CD4-positive, alpha-beta T cell treated with Interleukin-15 for 1 hour (primary cell): ENCODE measurements around the gene OR8D2.

Experiments used
- DNase-seq: peaks from one replicate; pipeline ENCODE4 v3.0.0-alpha.2; 2020

Gene OR8D2, protein sequence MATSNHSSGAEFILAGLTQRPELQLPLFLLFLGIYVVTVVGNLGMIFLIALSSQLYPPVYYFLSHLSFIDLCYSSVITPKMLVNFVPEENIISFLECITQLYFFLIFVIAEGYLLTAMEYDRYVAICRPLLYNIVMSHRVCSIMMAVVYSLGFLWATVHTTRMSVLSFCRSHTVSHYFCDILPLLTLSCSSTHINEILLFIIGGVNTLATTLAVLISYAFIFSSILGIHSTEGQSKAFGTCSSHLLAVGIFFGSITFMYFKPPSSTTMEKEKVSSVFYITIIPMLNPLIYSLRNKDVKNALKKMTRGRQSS

DNA sequence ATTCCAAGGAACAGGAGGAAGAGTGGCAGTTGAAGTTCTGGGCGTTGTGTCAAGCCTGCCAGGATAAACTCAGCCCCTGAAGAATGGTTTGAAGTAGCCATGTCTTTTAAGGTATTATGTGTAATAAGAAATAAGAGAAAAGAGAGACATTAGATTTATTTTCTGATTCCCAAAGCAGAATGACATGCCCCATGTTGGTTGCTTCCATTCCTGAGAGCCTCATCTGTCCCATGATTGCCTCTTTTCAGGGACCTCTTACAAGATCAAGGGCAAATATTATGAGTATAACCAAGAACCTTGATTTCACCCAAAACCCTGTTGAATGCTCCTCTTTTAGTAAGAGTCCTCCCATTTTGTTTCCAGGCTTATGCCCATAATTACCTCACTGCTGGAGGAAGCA, at the start of gene OR8D2:
TSS of gene OR8D2 (minus strand) at position 101 of the 400 bp plus-strand sequence. CDS start at position 101, 0 bp downstream.
- DNase-seq: no peak

DNA sequence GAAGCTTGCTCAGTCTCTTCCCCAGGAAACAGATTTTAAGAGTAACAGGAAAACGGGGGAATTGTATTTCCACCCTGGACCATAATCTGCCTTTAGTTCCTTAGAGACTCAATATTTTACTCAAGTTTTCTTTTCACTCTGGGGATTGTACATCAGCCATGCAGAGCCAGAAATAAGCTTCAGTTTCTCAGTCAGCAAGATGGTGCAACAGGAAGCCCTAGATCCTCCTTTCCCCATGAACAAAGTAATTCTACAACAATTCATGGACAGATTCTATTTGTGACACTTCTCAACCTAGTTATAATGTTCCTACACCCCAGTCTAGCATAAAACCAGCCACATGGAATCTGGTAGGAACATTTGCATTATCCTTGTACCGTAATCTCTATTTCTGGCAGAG, 39.6 kb upstream of the OR8D2 start:
- no peak for DNase-seq

DNA sequence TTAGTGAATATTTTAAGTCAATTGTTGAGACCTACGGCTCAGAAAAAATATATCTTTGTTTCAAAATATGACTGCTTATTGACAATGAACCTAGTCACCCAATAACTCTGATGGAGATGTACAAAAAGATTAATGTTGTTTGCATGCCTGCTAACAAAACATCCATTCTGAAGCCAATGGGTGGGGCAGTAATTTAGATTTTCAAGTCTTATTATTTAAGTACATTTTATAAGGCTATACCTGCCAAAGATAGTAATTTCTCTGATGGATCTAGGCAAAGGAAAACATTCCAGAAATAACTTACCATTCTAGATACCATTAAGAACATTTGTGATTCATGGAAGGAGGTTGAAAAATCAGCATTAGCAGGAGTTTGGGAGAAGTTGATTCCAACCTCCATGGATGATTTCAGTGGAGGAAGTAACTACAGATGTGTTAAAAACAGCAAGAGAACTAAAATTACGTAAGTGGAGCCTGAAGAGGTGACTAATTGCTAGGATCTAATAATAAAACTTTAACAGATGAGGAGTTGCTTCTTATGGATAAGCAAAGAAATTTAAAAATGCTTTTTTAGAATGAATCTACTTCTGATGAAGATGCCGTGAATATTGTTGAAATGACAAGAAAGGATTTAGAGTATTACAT, 26.4 kb upstream of the OR8D2 start:
- DNase-seq: no peak

DNA sequence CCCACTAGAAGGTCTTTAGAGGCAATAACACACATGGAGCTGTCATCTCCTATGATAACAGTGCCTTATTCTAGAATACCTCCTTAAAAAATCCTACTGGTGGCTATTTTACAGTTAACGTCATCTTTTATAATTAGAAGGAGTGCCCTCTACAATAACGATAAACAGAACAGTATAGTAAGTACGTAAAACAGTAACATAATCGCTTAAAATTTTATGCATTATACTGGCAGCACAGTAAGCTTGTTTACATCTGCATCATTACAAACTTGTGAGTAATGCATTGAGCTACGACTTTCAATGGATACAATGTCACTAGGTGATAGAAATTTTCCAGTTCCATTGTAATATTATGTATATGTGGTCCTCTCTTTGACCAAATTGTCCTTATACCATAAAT, 24.3 kb upstream of the OR8D2 start:
- DNase-seq: no peak

DNA sequence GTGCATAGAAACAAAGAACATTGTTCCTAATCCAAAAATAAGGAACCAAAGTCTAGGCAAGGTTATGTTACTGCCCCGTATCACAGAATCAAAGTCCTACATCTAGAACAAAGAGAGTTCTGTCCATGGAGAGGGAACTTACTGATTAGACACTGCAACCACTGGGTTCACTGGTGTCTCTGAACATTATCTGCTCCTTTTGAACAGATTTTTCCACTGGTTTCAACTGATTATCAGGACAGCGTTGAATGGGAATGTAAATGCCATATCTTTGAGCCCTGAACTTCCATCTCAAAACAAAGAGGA, 20.1 kb upstream of the OR8D2 start:
- DNase-seq: no peak

DNA sequence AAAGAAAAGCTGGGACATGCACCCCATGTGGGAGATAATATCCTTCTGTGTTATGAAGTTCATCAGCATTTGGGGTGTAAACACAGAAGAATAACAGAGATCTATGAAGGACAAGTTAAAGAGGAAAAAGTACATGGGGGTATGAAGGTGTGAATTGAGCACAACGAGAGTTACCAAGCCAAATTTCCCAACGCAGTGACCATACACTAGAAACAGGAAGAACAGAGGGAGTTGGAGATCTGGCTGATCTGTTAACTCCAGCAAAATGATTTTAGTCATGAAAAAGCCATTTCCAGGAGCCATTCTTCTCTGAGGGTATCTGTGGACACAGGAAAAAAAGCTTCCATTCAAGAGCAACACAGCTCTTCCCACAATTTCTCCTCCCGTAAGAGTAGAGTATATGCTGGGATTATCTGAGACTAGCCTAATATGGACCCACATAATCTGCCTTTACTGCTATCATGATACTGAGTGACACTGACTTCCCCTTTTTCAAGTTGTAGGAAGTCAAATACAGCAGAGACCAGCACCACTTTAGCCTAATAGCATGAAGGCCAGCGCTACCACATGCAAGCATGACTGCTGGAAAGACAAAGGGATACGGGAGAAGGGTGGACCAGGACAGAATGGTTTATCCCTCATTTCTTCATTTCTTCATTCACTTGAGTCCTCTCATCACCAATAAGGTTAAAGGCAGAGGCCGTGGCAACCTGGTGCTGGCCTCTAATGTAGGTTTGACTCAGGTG, 19.6 kb upstream of the OR8D2 start:
- no peak for DNase-seq

DNA sequence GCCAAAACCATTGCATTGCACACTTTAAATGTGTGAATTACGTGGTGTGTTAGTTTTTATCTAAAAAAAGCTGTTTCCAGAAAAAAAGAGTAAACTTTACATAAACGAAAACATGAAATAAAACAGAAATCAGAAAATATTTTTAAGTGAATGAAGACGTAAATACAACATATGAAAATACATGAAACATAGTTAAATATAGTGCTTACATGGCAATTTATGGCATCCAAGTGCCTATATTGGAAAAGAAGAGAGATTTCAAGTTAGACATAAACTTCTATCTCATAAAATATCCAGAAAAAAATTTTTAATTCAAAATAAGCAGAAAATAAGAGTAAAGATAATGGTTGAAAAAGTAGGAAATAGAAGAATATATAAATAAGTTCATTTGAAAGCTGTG, 11.9 kb upstream of the OR8D2 start:
- no peak for DNase-seq

DNA sequence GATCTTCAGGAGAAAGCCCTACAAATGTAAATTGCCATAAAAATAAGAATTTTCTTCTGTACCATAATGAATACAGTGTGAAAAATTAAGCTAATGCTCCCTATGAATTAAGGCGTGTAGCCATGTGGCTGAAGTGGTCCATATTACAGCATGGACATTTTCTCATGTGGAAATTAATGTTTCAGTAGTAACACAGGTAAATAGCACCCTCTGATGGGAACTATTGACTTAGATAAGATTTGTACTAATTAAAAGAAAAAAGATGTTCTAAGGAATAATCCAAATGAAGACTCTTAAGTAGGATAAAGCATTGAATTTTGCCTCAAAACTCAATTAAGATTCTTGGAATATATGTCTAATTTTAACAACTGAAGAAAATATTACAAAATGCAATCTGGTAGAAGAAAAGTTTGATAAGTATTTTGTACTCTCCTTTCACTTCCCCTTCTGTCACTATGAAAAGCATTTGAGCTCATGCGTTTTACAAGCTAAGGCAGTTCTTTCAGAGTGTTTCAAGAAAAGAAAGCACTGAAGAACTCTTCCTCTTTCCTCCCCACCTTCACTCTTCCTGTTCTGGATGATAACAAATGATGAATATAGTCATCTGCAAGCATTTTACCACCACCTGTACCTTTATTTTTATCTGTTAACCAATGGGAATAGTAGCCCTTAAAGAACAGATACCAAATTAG, 9.9 kb upstream of the OR8D2 start:
- DNase-seq: no peak

DNA sequence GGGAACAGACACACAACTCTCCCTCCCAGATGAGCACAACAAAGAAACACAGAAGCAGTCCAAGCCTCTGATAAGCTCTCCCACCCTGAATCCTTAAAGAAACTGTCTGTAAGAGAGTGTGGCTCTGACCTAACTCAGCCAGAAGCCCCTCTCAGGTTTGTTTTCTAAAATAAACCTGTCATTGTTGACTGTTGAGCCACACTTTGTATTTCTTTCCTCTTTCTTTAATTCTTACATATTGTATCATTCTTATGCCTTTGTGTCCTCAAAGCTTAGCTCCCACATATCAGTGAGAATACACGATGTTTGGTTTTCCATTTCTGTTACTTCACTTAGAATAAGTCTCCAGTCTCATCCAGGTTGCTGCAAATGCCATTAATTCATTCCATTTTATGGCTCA, 7.8 kb upstream of the OR8D2 start:
- no peak for DNase-seq

DNA sequence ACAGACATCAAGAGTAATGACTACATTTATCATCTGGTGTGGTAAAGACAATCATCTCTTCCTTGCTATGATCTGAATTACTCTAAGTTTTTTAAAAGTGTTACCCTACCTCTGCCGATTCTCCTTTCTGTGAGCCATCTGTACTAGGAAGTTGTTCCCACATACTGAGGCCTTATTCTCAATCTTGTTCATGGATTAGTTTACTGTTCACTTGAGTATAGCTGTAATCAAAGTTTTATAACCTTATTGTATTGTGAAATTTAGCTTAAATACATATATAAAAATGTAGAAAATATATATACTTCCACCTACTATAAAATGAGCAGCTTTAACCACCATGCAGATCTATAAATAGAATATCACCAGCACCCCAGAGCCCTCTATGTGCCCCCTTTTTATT, 2.4 kb upstream of the OR8D2 start:
- no peak for DNase-seq

DNA sequence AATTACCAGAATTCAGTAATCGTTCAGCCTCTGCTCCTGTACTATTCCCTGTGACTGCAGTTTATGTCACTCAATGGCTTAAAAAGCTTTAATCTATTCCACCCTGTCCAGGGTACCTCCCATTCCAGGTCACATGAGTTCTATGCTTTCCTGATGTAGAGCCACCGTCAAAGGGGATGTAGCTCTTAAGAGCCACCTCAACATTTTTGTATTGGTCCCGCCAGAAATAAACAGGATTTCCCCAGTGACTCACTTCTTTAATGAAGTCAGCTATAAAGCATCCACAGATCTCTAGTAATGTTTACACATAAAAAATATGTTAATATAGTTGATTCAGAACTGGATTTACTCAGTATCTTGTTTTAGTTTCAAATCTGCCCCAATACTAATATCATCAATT, 4.9 kb downstream of the OR8D2 start:
- DNase-seq: no peak

DNA sequence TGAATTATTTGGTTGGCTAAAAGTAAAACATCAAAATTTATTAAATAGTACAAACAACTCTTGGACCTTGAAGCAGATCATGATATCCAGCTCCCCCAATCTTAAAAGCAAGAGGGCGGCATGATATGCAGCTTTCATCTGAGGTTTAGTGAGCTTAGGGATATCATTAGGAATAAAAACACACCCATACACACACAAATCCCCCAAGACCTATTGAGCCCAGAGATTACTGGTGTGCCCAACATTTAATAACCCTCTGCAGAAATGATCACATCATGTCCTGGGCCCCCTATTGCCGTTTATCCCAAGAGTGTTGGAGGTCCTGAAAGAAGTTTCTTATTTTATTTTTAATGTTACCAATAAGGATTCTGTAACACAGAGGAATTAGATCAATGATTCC, 6.1 kb downstream of the OR8D2 start, which contains the start of gene OR8D1:
TSS of gene OR8D1 (minus strand) at position 101 of the 400 bp plus-strand sequence. CDS start 3,183 bp downstream, outside the sequence.
- no peak for DNase-seq

DNA sequence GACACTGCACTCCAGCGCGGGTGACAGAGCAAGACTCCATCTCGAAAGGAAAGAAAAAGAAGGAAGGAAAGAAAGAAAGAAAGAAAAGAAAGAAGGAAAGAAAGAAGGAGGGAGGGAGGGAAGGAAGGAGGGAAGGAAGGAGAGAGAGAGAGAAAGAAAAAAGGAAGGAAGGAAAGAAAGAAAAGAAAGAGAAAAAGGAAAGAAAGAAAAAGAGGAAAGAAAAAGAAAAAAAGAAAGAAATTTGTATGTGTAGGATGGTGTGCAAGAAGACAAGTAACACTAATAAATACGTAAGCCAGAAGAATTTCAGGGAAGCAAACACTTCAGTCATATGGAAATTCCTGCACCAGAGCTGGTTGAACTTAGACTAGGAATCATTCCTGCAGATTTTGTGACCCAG, 6.9 kb downstream of the OR8D2 start:
- DNase-seq: no peak

DNA sequence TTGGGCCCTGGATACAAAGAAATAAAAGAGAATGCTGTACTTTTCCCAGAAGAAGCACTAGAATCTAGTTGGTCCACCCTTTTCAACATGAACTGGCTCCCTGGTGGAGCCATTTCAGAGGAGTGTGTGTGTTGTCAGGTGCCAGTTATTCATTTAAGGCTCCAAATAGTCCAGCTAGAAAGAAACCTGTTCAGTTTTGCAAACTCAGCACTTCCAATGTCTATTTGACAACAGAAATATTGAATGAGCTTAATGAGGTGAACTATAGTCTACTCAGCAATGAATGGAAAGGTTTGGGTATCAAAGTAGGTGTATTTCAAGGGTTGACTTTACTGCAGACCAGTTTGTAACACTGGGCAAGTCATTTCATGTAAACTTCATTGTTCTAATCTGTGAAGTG, 8.3 kb downstream of the OR8D2 start:
- no peak for DNase-seq

DNA sequence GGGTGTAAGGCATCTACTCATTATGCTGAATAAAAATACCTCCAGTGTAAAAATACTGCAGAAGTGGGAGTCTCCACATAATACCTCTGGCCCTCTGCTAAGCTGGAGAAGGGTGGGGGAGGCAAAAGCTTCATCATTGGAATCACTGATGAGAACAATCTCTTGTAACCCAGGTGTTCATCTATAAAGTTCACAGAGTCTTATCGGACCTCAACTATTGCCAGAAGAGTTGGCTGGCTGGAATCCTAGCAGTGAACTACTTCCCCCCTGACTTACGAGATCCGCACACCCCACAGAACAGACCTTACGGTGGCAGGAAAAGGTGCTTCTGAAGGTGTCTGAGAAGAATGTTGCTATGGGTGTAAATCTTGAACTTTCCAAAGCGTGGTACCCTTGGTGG, 8.7 kb downstream of the OR8D2 start:
- DNase-seq: no peak

DNA sequence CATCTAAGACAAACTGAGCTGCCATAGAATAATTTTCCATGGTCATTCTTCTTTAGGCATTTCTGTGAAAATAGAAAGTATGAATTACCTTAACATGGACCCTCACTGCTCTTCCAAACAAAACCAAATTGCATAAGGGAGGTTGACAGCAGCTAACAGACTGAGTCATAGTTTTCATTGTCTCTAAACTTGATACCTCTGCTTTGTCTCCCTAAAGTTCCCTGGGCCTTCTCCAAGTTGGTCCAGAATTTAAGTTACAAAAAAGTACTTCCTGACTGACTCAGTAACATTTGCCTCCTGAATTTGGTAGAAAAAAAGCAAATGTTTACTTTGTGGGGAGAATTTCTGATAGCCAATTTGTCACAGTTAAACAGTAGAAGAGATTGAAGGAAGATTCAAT, 9.3 kb downstream of the OR8D2 start:
- DNase-seq: no peak

DNA sequence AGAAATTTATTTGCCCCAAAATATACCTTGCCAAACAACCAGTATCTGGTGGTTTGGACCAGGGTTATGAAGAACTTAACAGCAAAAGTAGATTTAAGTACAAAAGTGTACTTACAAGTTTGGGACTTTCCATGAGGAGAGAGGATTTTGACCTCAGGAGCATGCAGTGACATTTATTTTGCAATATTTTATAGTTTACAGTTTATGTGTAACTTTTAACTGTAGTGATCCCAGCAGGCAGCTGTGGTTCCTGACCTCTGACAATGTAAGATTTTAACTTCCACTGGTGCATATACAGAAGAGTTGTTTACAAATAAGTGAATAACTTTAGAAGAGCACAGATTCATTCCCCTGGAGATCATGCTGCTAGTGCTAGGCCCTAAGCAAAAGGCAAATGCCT, 12.9 kb downstream of the OR8D2 start:
- no peak for DNase-seq

DNA sequence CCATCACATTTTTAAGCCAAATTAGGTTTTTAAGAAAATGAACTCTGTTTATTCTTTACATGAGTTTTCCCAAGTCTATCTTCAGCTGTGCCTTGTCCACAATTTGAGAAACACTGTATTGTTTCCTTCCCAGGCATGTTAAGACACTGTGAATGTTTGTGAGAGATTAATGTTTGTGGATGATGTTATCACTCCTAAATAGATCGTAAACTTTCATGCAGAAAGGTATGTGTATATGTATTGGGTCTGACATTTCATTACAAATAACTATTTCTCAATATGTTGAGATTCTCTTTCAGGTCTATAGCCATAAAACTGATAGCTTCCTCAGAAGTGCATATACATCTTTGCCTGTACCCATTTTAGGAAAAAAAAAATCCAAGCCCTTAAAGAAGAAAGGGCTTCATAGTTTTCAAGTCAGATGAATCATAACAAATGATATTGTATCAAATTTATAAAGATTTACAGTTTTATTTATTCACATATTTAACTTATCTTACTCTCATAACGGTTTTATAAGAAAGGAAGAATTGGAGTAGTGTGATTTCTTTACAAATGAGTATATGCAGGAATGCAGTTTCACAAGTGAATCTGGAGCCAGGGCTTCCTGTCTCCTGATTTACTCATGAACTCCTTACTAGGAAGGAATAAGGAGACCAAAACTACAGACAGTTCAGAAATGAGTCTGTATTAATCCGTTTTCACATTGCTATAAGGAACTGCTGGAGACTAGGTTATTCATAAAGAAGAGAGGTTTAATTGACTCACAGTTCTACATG, 17.5 kb downstream of the OR8D2 start:
- no peak for DNase-seq

DNA sequence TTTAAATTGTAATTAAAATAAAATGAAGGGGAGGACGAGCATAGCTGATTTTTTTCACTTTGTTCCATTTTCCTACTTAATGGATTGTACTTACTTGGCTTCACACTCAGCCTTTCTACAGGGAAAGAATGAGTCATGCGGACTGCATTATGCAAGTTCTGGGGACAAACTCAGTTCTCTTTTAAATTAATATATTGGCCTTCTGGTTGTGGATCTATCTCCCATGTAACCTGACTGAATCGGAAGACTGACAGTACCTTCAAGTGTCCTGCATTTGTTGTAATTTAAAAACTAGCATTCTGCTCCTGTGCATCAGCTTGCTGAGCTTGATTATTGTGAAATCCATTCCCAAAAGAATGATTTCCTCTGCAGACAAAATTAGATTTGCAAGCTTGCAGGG, 18.4 kb downstream of the OR8D2 start:
- no peak for DNase-seq

DNA sequence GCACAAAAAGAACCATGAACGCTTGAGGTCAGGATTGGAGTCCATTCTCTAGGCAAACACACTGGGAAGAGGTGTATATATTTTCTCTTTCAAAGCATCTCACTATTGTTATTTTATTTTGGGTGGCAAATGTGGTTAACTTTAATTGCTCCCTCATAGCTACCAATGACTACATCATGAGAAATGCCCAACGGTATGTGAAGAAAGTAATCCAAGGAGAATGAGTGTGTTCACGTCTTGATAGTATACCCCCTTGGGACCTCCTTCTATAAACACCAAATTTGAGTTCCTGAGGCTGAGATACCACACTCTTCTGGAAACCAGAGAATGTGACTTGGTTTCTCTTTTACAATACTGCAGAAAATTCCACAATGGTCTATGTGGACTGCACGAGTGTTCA, 22.1 kb downstream of the OR8D2 start:
- no peak for DNase-seq

DNA sequence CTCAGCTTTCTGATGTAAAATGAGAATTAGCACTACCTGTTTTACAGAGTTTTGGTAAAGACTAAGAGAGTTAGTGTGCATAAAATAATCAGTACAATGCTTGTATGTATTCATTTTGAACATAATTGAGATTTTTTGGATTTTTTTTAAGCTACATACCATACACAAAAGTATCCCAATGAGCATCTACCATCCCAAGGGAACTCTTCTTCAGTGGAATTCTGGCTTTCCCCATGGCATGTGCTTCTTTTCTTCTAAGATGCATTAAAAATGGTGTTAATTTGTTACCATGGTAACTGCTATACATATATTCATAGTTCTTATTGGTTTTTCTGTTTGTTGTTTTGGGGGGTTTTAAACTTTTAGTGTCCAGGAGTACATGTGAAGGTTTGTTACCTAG, 24.0 kb downstream of the OR8D2 start:
- DNase-seq: no peak

DNA sequence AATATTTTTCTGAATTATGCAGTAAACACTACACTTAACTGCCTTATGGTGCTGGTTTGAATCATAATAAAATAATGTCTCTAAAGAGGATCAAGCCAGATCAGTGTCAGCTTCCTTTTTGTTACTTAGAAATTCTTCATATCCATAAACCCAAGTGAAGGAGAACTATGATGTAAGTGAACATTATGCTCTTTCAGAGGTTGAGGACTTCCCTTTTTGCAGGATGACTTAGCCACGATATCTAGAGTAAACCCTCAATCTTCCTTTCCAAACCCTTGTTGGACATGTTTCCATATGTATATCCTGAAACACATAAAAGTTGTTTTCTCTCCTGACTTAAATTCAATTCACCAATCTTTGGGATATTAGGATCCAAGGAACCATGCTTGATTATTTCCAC, 25.3 kb downstream of the OR8D2 start:
- no peak for DNase-seq
